HepG2 (cell line): Measurements from ENCODE around the gene SMC6. TPM values are rescaled to one million over a fixed set of nuclear protein-coding genes. Genes with fewer than 3 reads are reported as not detected.

Source experiments
- CENPT ChIP-seq: sonication (generic); formaldehyde crosslinking; IDR thresholded peaks from 2 replicates; pipeline ENCODE4 v1.8.0; 2022; ENCODE audit warnings: low read depth, mild to moderate bottlenecking, moderate library complexity, missing genetic modification reagents
- CSRNP1 ChIP-seq: sonication (generic); formaldehyde crosslinking; IDR thresholded peaks from 2 replicates; pipeline ENCODE4 v1.8.1; 2023; ENCODE audit warnings: mild to moderate bottlenecking, missing genetic modification reagents
- EEA1 ChIP-seq: sonication (generic); formaldehyde crosslinking; IDR thresholded peaks from 2 replicates; pipeline ENCODE4 v1.5.1; 2020; ENCODE audit warnings: mild to moderate bottlenecking, missing genetic modification reagents, borderline replicate concordance
- HOXA7 ChIP-seq: sonication (generic); formaldehyde crosslinking; IDR thresholded peaks from 2 replicates; pipeline ENCODE4 v1.8.1; 2022; ENCODE audit warnings: mild to moderate bottlenecking, missing genetic modification reagents, moderate library complexity
- ISX ChIP-seq: sonication (generic); formaldehyde crosslinking; conservative IDR thresholded peaks from 2 replicates; pipeline ENCODE4 v1.5.0; 2020; ENCODE audit warnings: missing genetic modification reagents
- JDP2 ChIP-seq: sonication (generic); formaldehyde crosslinking; IDR thresholded peaks from 2 replicates; pipeline ENCODE4 v1.8.1; 2022; ENCODE audit warnings: missing genetic modification reagents, borderline replicate concordance
- MNT ChIP-seq: fragments of 450-650 bp; IDR thresholded peaks from 2 replicates; pipeline ENCODE4 v1.6.1; 2016
- RXRA ChIP-seq: sonication (generic); formaldehyde crosslinking; IDR thresholded peaks from 2 replicates; pipeline ENCODE4 v1.5.1; 2020; ENCODE audit warnings: missing genetic modification reagents
- SMAD9 ChIP-seq: sonication (generic); formaldehyde crosslinking; IDR thresholded peaks from 2 replicates; pipeline ENCODE4 v1.5.1; 2020; ENCODE audit warnings: mild to moderate bottlenecking, missing genetic modification reagents
- TFE3 ChIP-seq: IDR thresholded peaks from 2 replicates; pipeline ENCODE4 v1.6.1; 2016
- THAP7 ChIP-seq: sonication (generic); formaldehyde crosslinking; IDR thresholded peaks from 2 replicates; pipeline ENCODE4 v1.8.1; 2023; ENCODE audit warnings: mild to moderate bottlenecking, missing genetic modification reagents
- ZBTB38 ChIP-seq: sonication (generic); formaldehyde crosslinking; IDR thresholded peaks from 2 replicates; pipeline ENCODE4 v1.5.1; 2020; ENCODE audit warnings: mild to moderate bottlenecking, missing genetic modification reagents
- ZBTB7B ChIP-seq: sonication (generic); formaldehyde crosslinking; IDR thresholded peaks from 2 replicates; pipeline ENCODE4 v1.4.0; 2020; ENCODE audit warnings: missing genetic modification reagents
- ZEB1 ChIP-seq: IDR thresholded peaks from 2 replicates; pipeline ENCODE4 v1.6.1; 2012; ENCODE audit warnings: mild to moderate bottlenecking, low read depth, inconsistent platforms; ENCODE audit not compliant: insufficient replicate concordance
- ZIK1 ChIP-seq: sonication (generic); formaldehyde crosslinking; IDR thresholded peaks from 2 replicates; pipeline ENCODE4 v1.5.0; 2020; ENCODE audit warnings: mild to moderate bottlenecking, low read depth, missing genetic modification reagents, borderline replicate concordance
- ZNF235 ChIP-seq: sonication (generic); formaldehyde crosslinking; IDR thresholded peaks from 2 replicates; pipeline ENCODE4 v1.8.1; 2023; ENCODE audit warnings: mild to moderate bottlenecking, missing genetic modification reagents, borderline replicate concordance
- ZNF256 ChIP-seq: sonication (generic); formaldehyde crosslinking; conservative IDR thresholded peaks from 2 replicates; pipeline ENCODE4 v1.4.0; 2020; ENCODE audit warnings: missing genetic modification reagents
- ZNF275 ChIP-seq: sonication (generic); formaldehyde crosslinking; IDR thresholded peaks from 2 replicates; pipeline ENCODE4 v1.8.0; 2022; ENCODE audit warnings: missing genetic modification reagents, mild to moderate bottlenecking, inconsistent platforms, borderline replicate concordance
- ZNF292 ChIP-seq: sonication (generic); formaldehyde crosslinking; IDR thresholded peaks from 2 replicates; pipeline ENCODE4 v1.8.1; 2022; ENCODE audit warnings: mild to moderate bottlenecking, low read depth, missing genetic modification reagents, borderline replicate concordance
- ZNF549 ChIP-seq: sonication (generic); formaldehyde crosslinking; IDR thresholded peaks from 2 replicates; pipeline ENCODE4 v1.5.0; 2020; ENCODE audit warnings: missing genetic modification reagents
- ZNF607 ChIP-seq: sonication (generic); formaldehyde crosslinking; IDR thresholded peaks from 2 replicates; pipeline ENCODE4 v1.5.1; 2020; ENCODE audit warnings: missing genetic modification reagents, mild to moderate bottlenecking, borderline replicate concordance
- ZSCAN20 ChIP-seq: sonication (generic); formaldehyde crosslinking; IDR thresholded peaks from 2 replicates; pipeline ENCODE4 v1.4.0; 2020; ENCODE audit warnings: missing genetic modification reagents, mild to moderate bottlenecking, borderline replicate concordance
- polyA plus RNA-seq, 8 experiments: library from polyadenylated mRNA; depleted of rRNA in 3 of 8; stranded (reverse) in 7 of 8; unstranded in 1 of 8; fragments of >200 nt; fragmentation: Illumina TruSeq in 4 of 8; extraction: Trizol in 4 of 8; gene quantifications; 2 replicates each; pipeline versions ENCODE4 v1.2.1 to v1.2.3, GENCODE V29; 2011 to 2016; ENCODE audit warnings: low read depth in 4 of 8, missing spikeins in 1 of 8, mixed read lengths in 1 of 8; ENCODE audit not compliant: insufficient read depth in 1 of 8
- total RNA-seq, 5 experiments: library from RNA; depleted of rRNA; stranded (reverse); fragments of >200 nt; fragmentation: Illumina TruSeq; extraction: Trizol; gene quantifications; 2 replicates each; pipeline ENCODE4 v1.2.3, GENCODE V29; 2016; ENCODE audit warnings: low read depth in 1 of 5

The SMC6 gene
- total and polyA plus RNA-seq, 2 of the 13 experiments (the other 11 are each of a cell fraction or from before 2014, with no cell fraction given), result 18.9 to 55.3 TPM

GRCh38 chr2:17752892-17753802 lies 463 bp downstream of the SMC6 start (continued):
- TF ChIP-seq MNT, result no peak
- peak; percentile 64; the same call in 1 of the 2 replicates for TF ChIP-seq ISX (CRISPR knock-in tag)
- peak; percentile 87; the same call in 1 of the 2 replicates for TF ChIP-seq ZIK1
- peak; percentile 81; the same call in 1 of the 2 replicates for TF ChIP-seq SMAD9 (CRISPR knock-in tag)
- peak; percentile 34; the same call in 1 of the 2 replicates for TF ChIP-seq ZNF292 (CRISPR knock-in tag)
- peak; percentile 72 for TF ChIP-seq ZBTB38 (CRISPR knock-in tag)
- TF ChIP-seq RXRA (CRISPR knock-in tag), result peak; percentile 72; the same call in 1 of the 2 replicates
- TF ChIP-seq ZNF235 (CRISPR knock-in tag), result peak; percentile 65
- peak; percentile 71; the same call in 1 of the 2 replicates for TF ChIP-seq ZNF607
- peak; percentile 11 for TF ChIP-seq TFE3 (CRISPR knock-in tag)
- TF ChIP-seq ZNF256, result no peak
- TF ChIP-seq CSRNP1 (CRISPR knock-in tag), result peak; percentile 93
- TF ChIP-seq HOXA7, result no peak
- peak; percentile 88 for TF ChIP-seq ZBTB7B (CRISPR knock-in tag)
- no peak for TF ChIP-seq CENPT (CRISPR knock-in tag)
- TF ChIP-seq JDP2 (CRISPR knock-in tag), result no peak
- 0 out of 2 replicates have a peak, but pooled peaks have one; percentile 64 for TF ChIP-seq THAP7 (CRISPR knock-in tag)
- TF ChIP-seq ZNF549, result no peak; the same call in 1 of the 2 replicates
- TF ChIP-seq ZEB1, result peak; percentile 50
- TF ChIP-seq ZNF275 (CRISPR knock-in tag), result peak; percentile 88
- TF ChIP-seq EEA1, result peak; percentile 67; the same call in 1 of the 2 replicates
- TF ChIP-seq ZSCAN20 (CRISPR knock-in tag), result peak; percentile 13; the same call in 1 of the 2 replicates
